ENCODE measurements around the gene ARHGEF2. TPM values are rescaled to one million over a fixed set of nuclear protein-coding genes. Genes with fewer than 3 reads are reported as not detected.

The ARHGEF2 gene
- total and polyA plus RNA-seq, 2 of the 13 experiments (the other 11 are each of a cell fraction or from before 2014, with no cell fraction given), result 16.1 to 32.1 TPM

DNA sequence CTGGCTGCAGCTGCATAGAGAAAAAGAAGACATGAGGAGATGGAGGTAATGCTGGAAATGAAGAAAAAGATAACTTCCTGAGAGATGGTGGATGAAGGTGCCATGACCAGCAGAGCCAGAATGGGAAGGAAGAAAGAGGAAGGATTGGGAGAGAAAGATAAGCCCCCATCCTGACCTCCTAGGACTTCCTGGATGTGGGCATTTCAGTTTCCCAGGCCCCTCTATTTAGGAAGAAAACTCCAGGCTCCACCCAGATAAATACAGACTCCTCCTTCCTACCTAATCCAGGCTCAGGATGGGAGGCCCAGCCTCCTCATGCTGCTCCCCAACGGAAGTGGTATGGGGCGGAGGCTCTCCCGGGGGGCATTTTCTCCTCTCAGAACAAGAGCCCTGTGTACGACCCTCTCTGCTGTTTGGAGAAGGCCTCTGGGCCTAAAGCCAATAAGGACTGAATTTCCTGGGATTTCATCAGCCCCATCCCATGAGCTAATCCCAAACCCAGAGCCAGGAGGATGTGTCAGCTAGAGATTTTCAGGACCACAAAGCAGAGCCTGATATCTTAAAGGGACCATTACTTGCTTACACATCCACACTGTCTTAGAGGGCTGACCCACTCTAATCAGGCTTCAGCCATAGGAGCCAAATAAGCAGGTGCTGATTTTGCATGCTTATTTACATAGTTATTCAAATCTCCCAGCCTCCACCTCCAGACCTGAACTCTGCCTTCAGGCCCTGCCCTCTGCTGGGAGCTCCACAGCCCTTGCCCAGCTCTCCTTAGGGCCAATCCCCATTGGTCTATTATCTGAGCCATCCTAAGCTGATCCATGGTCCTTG, 5.1 kb upstream of the ARHGEF2 start (continued):
- TF ChIP-seq, protein P1, sequence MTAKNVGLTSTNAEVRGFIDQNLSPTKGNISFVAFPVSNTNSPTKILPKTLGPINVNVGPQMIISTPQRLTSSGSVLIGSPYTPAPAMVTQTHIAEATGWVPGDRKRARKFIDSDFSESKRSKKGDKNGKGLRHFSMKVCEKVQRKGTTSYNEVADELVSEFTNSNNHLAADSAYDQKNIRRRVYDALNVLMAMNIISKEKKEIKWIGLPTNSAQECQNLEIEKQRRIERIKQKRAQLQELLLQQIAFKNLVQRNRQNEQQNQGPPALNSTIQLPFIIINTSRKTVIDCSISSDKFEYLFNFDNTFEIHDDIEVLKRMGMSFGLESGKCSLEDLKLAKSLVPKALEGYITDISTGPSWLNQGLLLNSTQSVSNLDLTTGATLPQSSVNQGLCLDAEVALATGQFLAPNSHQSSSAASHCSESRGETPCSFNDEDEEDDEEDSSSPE (CRISPR knock-in tag; IDR thresholded peaks at IDR 0.05), result no peak
- TF ChIP-seq, protein P2, sequence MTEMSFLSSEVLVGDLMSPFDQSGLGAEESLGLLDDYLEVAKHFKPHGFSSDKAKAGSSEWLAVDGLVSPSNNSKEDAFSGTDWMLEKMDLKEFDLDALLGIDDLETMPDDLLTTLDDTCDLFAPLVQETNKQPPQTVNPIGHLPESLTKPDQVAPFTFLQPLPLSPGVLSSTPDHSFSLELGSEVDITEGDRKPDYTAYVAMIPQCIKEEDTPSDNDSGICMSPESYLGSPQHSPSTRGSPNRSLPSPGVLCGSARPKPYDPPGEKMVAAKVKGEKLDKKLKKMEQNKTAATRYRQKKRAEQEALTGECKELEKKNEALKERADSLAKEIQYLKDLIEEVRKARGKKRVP (CRISPR knock-in tag; IDR thresholded peaks at IDR 0.05), result peak in 1 of 2 experiments; percentile 99; a peak in 2 of 4 replicates
- TF ChIP-seq HOXA5 (CRISPR knock-in tag; IDR thresholded peaks at IDR 0.05), result no peak
- no peak for TF ChIP-seq ZFP82 (CRISPR knock-in tag; IDR thresholded peaks at IDR 0.05; ENCODE audit: borderline replicate concordance)
- TF ChIP-seq STAG1 (CRISPR knock-in tag; IDR thresholded peaks at IDR 0.05), result 0 out of 2 replicates have a peak, but pooled peaks have one; percentile 22
- TF ChIP-seq ZNF556 (CRISPR knock-in tag; IDR thresholded peaks at IDR 0.05; ENCODE audit: borderline replicate concordance), result no peak
- no peak for TF ChIP-seq ZNF83 (CRISPR knock-in tag; IDR thresholded peaks at IDR 0.05; ENCODE audit: borderline replicate concordance)
- no peak for TF ChIP-seq DNMT3B (CRISPR knock-in tag; conservative IDR thresholded peaks at IDR 0.05)
- TF ChIP-seq, protein P3, sequence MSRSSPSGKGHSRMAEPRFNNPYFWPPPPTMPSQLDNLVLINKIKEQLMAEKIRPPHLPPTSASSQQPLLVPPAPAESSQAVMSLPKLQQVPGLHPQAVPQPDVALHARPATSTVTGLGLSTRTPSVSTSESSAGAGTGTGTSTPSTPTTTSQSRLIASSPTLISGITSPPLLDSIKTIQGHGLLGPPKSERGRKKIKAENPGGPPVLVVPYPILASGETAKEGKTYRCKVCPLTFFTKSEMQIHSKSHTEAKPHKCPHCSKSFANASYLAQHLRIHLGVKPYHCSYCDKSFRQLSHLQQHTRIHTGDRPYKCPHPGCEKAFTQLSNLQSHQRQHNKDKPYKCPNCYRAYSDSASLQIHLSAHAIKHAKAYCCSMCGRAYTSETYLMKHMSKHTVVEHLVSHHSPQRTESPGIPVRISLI (CRISPR knock-in tag; IDR thresholded peaks at IDR 0.05; ENCODE audit: borderline replicate concordance), result no peak
- no peak for TF ChIP-seq ARNT (IDR thresholded peaks at IDR 0.05)
- TF ChIP-seq ATF7 (IDR thresholded peaks at IDR 0.05), result no peak
- TF ChIP-seq ATF7 (CRISPR knock-in tag; IDR thresholded peaks at IDR 0.05), result no peak
- TF ChIP-seq SNRNP70 (IDR thresholded peaks at IDR 0.05; ENCODE audit: low read depth, low read length), result no peak
- TF ChIP-seq ZNF3 (CRISPR knock-in tag; IDR thresholded peaks at IDR 0.05), result no peak
- no peak for TF ChIP-seq ZNF17 (CRISPR knock-in tag; IDR thresholded peaks at IDR 0.05)
- TF ChIP-seq NCOR1 (IDR thresholded peaks at IDR 0.05; ENCODE audit: borderline replicate concordance, low read length), result no peak
- TF ChIP-seq ZNF350 (CRISPR knock-in tag; IDR thresholded peaks at IDR 0.05; ENCODE audit: borderline replicate concordance, low read depth), result peak; percentile 43; the same call in 1 of the 2 replicates
- TF ChIP-seq POLR2A (IDR thresholded peaks at IDR 0.05; ENCODE audit: insufficient read depth in 1 of 2, low read depth in 2 of 2, low read length in 2 of 2), result no peak
- no peak for TF ChIP-seq ZMYM4 (CRISPR knock-in tag; IDR thresholded peaks at IDR 0.05)
- no peak for TF ChIP-seq RFX5 (IDR thresholded peaks at IDR 0.05; ENCODE audit: low read depth, low read length)
- TF ChIP-seq JUND (CRISPR knock-in tag; IDR thresholded peaks at IDR 0.05), result no peak
- TF ChIP-seq TBX2 (CRISPR knock-in tag; IDR thresholded peaks at IDR 0.05; ENCODE audit: borderline replicate concordance), result no peak
- TF ChIP-seq GZF1 (CRISPR knock-in tag; IDR thresholded peaks at IDR 0.05), result no peak
- TF ChIP-seq SMAD1 (CRISPR knock-in tag; IDR thresholded peaks at IDR 0.05; ENCODE audit: borderline replicate concordance, low read depth), result no peak
- TF ChIP-seq, protein P4, sequence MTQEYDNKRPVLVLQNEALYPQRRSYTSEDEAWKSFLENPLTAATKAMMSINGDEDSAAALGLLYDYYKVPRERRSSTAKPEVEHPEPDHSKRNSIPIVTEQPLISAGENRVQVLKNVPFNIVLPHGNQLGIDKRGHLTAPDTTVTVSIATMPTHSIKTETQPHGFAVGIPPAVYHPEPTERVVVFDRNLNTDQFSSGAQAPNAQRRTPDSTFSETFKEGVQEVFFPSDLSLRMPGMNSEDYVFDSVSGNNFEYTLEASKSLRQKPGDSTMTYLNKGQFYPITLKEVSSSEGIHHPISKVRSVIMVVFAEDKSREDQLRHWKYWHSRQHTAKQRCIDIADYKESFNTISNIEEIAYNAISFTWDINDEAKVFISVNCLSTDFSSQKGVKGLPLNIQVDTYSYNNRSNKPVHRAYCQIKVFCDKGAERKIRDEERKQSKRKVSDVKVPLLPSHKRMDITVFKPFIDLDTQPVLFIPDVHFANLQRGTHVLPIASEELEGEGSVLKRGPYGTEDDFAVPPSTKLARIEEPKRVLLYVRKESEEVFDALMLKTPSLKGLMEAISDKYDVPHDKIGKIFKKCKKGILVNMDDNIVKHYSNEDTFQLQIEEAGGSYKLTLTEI (CRISPR knock-in tag; conservative IDR thresholded peaks at IDR 0.05), result no peak

Data from HepG2 (cell line).